Ascending aorta (tissue), 2 donors: Measurements from ENCODE around the gene RGS1. TPM values are rescaled to one million over a fixed set of nuclear protein-coding genes. Genes with fewer than 3 reads are reported as not detected.

Experiments used
- DNase-seq, 2 donors: peaks; one replicate each; pipeline ENCODE4 v3.0.0-alpha.2; 2019; ENCODE audit warnings: low spot score in 2 of 2
- H3K27ac ChIP-seq, 2 donors: fragments of 200-600 bp; sonication (generic); one replicate each; pipeline ENCODE4 v1.5.1; 2016 to 2017; ENCODE audit warnings: mild to moderate bottlenecking in 1 of 2
- H3K27me3 ChIP-seq: fragments of 200-600 bp; sonication (generic); one replicate; pipeline ENCODE4 v1.5.1; 2017
- H3K36me3 ChIP-seq, 2 donors: fragments of 200-600 bp; sonication (generic); one replicate each; pipeline ENCODE4 v1.5.1; 2016
- H3K4me1 ChIP-seq, 2 donors: fragments of 200-600 bp; sonication (generic); one replicate each; pipeline ENCODE4 v1.5.1; 2016 to 2017; ENCODE audit warnings: mild to moderate bottlenecking in 1 of 2
- H3K4me3 ChIP-seq, 2 donors: fragments of 200-600 bp; sonication (generic); one replicate each; pipeline ENCODE4 v1.5.1; 2016 to 2017; ENCODE audit warnings: mild to moderate bottlenecking in 1 of 2
- H3K9me3 ChIP-seq, 2 donors: fragments of 200-600 bp; sonication (generic); one replicate each; pipeline ENCODE4 v1.5.1; 2016
- intact Hi-C: fragments of 100-400 bp; cut with DNase I; formaldehyde crosslinking; loops from one replicate; pipeline ENCODE4 v1.15.1; 2023
- total RNA-seq: library from RNA; depleted of rRNA; stranded (reverse); fragments of >200 nt; gene quantifications from one replicate; pipeline ENCODE4 v1.1.0, GENCODE V29; 2016
- TF ChIP-seq, protein P1 (sequence below), 3 experiments: fragments of 200-600 bp in 2 of 3; fragments of 450-650 bp in 1 of 3; sonication (generic) in 2 of 3; IDR thresholded peaks; one replicate each; pipeline ENCODE4 v1.5.1; 2016 to 2019; ENCODE audit warnings: antibody characterized with exemption in 3 of 3, mild to moderate bottlenecking in 1 of 3, moderate library complexity in 1 of 3

RGS1 gene
- total RNA-seq, 1 donor from 2014 or later: 13.0 TPM

DNA sequence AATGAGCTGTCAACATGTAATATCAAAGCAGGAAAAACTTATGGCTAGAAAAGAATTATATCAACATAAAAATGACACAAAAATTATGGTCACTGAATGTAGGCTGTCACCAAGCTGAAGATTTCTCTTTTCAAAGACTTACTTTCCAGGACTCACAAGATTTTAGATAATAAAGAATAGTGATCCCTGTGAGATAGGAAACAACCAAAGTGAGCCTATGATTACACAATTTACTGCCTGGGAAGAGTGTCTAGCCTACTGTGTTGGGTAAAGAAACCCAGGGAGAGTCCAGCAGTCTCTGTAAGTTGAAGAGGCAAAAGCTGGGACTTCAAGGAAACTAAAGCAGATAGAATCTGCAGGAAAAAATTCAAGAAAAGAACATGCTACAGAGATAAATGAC, 20.2 kb upstream of the RGS1 start:
- TF ChIP-seq, protein P1, sequence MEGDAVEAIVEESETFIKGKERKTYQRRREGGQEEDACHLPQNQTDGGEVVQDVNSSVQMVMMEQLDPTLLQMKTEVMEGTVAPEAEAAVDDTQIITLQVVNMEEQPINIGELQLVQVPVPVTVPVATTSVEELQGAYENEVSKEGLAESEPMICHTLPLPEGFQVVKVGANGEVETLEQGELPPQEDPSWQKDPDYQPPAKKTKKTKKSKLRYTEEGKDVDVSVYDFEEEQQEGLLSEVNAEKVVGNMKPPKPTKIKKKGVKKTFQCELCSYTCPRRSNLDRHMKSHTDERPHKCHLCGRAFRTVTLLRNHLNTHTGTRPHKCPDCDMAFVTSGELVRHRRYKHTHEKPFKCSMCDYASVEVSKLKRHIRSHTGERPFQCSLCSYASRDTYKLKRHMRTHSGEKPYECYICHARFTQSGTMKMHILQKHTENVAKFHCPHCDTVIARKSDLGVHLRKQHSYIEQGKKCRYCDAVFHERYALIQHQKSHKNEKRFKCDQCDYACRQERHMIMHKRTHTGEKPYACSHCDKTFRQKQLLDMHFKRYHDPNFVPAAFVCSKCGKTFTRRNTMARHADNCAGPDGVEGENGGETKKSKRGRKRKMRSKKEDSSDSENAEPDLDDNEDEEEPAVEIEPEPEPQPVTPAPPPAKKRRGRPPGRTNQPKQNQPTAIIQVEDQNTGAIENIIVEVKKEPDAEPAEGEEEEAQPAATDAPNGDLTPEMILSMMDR (IDR thresholded peaks at IDR 0.05): no peak
- intact Hi-C loops: loop anchor here (5.0 kb wide), 1 partner anchor 68 kb away; no protein-coding TSS in a partner anchor
- no peaks in the 10 kb centered on the region for H3K9me3 ChIP-seq
- no peak overlapping the region for H3K4me3 ChIP-seq
- DNase-seq: no peak
- no peaks in the 10 kb centered on the region for H3K36me3 ChIP-seq
- H3K27ac ChIP-seq: peak overlapping the region in 1 of 2 donors; percentile 55
- H3K27me3 ChIP-seq: no peaks in the 10 kb centered on the region
- H3K4me1 ChIP-seq: peaks cover 0 to 14% of the 10 kb centered on the region in 2 donors

DNA sequence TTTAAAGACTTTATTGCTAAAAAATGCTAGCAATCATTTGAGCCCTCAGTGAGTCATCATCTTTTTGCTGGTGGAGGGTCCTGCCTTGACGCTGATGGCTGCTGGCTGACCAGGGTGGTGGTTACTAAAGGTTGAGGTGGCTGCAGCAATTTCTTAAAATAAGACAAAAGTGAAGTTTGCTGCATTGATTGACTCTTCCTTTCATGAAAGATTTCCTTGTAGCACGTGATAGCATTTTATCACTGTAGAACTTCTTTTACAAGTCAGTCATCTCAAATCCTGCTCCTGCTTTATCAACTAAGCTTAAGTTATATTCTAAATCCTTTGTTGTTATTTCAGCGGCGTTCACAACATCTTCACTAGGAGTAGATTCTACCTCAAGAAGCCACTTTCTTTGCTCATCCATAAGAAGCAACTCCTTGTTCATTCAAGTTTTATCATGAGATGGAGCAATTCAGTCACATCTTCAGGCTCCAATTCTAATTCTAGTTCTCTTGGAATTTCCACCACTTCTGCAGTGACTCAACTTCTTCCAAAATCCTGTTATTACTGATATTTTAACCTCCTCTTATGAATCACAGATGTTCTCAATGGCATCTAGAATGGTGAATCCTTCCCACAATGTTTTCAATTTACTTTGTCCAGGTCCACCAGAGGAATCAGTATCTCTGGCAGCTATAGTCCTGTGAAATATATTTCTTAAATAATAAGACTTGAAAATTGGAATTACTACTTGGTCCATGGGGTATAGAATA, 17.6 kb upstream of the RGS1 start:
- TF ChIP-seq, protein P1 (IDR thresholded peaks at IDR 0.05): no peak
- DNase-seq: no peak
- intact Hi-C loops: loop anchor here (2.0 to 5.0 kb wide), 3 partner anchors 19 to 71 kb away; no protein-coding TSS in a partner anchor
- peaks cover 0 to 11% of the 10 kb centered on the region in 2 donors for H3K4me1 ChIP-seq
- H3K27ac ChIP-seq: peak overlapping the region; percentile 73 to 77
- H3K27me3 ChIP-seq: no peaks in the 10 kb centered on the region
- no peaks in the 10 kb centered on the region for H3K9me3 ChIP-seq
- no peak overlapping the region for H3K4me3 ChIP-seq
- H3K36me3 ChIP-seq: no peaks in the 10 kb centered on the region

DNA sequence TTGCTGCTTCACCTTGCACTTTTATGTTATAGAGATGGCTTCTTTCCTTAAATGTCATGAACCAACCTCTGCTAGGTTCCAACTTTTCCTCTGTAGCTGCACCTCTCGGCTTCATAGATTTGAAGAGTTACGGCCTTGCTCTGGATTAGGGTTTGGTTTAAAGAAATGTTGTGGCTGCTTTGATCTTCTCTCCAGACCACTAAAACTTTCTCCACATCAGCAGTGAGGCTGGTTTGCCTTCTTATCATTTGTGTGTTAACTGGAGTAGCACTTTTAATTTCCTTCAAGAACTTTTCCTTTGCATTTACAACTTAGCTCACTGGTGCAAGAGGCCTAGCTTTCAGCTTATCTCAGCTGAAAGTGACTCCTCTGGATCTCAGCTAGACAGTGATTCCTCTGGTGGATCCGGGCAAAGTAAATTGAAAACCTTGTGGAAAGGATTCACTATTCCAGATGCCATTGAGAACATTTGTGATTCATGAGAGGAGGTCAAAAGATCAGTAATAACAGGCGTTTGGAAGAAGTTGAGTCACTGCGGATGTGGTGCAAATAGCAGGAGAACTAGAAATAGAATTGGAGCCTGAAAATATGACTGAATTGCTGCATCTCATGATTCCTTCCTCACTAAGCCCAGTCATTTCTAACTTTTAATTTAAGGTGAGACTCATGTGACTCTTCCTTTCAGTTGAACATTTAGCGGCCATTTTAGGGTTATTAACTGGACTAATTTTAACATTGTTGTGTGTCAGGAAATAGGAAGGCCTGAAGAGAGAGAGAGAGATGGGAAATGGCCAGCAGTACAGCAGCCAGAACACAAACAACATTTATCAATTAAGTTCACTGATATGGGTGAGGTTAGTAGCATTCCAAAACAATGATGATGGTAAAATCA, 16.2 kb upstream of the RGS1 start:
- Histone ChIP-seq H3K4me3 (no peak overlapping the region), H3K4me1 (peaks cover 0 to 7% of the 10 kb centered on the region in 2 donors), H3K27me3 (no peaks in the 10 kb centered on the region), H3K36me3 (no peaks in the 10 kb centered on the region), H3K9me3 (no peaks in the 10 kb centered on the region), H3K27ac (peak overlapping the region; percentile 73 to 77)
- intact Hi-C loops: loop anchor here (2.0 to 5.0 kb wide), 2 partner anchors 21 to 72 kb away; no protein-coding TSS in a partner anchor
- TF ChIP-seq, protein P1 (IDR thresholded peaks at IDR 0.05): no peak
- DNase-seq: no peak

DNA sequence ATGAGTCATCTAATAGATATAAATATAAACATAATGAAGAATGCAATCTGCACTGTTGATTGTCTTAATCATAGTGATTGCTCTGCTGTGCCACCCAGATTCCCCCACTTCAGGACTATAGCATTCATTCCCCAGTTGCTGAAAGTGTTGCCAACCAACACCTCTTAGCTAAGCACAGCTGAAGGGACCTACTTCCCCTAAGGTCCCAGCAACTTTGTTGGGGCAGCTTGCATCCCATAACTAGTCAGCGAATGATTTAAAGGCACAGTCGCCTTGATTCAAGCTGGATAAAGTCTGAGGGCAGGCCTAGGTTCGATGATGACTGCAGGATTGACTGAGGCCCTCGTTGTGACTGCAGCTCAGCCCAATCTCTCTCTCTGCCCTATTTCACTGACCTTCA, 14.3 kb upstream of the RGS1 start:
- peaks cover 0 to 7% of the 10 kb centered on the region in 2 donors for H3K4me1 ChIP-seq
- no peak for DNase-seq
- H3K27me3 ChIP-seq: no peaks in the 10 kb centered on the region
- no peaks in the 10 kb centered on the region for H3K36me3 ChIP-seq
- H3K4me3 ChIP-seq: no peak overlapping the region
- H3K27ac ChIP-seq: no peak overlapping the region
- no peaks in the 10 kb centered on the region for H3K9me3 ChIP-seq
- TF ChIP-seq, protein P1 (IDR thresholded peaks at IDR 0.05): no peak
- intact Hi-C loops: no loop called here

DNA sequence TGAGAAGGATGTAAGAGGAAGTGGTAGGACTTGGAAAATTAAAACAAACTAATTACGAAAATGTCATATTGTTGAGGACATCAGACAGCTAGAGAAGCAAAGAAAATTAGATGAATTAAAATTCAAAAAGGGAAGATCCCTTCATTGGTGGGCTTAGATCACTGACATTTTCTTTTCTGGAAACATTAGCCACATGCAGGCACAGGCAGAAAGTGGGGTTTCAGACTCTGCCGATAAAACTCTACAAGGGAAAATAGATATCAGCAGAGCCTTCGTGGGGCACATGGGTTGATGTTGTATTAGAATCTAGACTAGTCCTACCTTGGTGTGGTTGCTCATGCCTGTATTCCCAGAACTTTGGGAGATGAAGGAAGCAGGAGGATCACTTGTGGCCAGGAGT, 12.4 kb upstream of the RGS1 start:
- TF ChIP-seq, protein P1 (IDR thresholded peaks at IDR 0.05): no peak
- H3K9me3 ChIP-seq: no peaks in the 10 kb centered on the region
- no peak for DNase-seq
- intact Hi-C loops: no loop called here
- no peak overlapping the region for H3K27ac ChIP-seq
- peaks cover 0 to 7% of the 10 kb centered on the region in 2 donors for H3K4me1 ChIP-seq
- H3K4me3 ChIP-seq: no peak overlapping the region
- no peaks in the 10 kb centered on the region for H3K27me3 ChIP-seq
- H3K36me3 ChIP-seq: no peaks in the 10 kb centered on the region
